ENCODE data around the gene MRPS10. TPM values are rescaled to one million over a fixed set of nuclear protein-coding genes. Genes with fewer than 3 reads are reported as not detected.
A peak's percentile ranks its signal among the peaks of the same experiment; 100 is the strongest.
"Not testable (repeated sequence)": the region's sequence is repeated elsewhere in the genome, so short reads cannot be mapped to it uniquely, and the experiment has no call there.

The MRPS10 gene
- total RNA-seq, 4 donors from 2014 or later = 14.3 to 24.5 (median 23.0) TPM

DNA sequence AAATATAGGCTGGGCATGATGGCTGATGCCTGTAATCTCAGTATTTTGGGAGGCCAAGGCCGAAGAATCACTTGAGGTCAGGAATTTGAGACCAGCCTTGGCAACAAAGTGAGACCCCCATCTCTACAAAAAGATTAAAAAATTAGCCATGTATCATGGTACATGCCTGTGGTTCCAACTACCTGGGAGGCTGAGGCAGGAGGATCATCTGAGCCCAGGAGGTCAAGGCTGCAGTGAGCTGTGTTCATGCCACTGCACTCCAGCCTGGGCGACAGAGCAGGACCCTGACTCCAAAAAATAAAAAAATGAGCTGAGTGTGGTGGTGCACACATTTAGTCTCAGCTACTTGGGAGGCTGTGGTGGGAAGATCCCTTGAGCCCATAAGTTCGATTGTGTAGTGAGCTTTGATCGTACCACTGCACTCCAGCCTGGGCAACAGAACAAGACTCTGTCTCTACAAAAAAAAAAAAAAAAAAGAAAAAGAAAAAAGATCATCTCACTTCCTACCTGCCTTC, 12.8 kb downstream of the MRPS10 start:
- no peaks in the 10 kb centered on the region for H3K9me3 ChIP-seq
- no peak for DNase-seq
- H3K4me3 ChIP-seq = no peak overlapping the region
- H3K36me3 ChIP-seq = peaks cover 0 to 37% (median 0%) of the 10 kb centered on the region in 3 donors
- H3K27ac ChIP-seq = peak overlapping the region in 2 of 4 donors; percentile 48 to 69
- peaks cover 0 to 20% (median 0%) of the 10 kb centered on the region in 4 donors for H3K4me1 ChIP-seq
- no peaks in the 10 kb centered on the region for H3K27me3 ChIP-seq
- TF ChIP-seq, protein P1, sequence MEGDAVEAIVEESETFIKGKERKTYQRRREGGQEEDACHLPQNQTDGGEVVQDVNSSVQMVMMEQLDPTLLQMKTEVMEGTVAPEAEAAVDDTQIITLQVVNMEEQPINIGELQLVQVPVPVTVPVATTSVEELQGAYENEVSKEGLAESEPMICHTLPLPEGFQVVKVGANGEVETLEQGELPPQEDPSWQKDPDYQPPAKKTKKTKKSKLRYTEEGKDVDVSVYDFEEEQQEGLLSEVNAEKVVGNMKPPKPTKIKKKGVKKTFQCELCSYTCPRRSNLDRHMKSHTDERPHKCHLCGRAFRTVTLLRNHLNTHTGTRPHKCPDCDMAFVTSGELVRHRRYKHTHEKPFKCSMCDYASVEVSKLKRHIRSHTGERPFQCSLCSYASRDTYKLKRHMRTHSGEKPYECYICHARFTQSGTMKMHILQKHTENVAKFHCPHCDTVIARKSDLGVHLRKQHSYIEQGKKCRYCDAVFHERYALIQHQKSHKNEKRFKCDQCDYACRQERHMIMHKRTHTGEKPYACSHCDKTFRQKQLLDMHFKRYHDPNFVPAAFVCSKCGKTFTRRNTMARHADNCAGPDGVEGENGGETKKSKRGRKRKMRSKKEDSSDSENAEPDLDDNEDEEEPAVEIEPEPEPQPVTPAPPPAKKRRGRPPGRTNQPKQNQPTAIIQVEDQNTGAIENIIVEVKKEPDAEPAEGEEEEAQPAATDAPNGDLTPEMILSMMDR (IDR thresholded peaks at IDR 0.05) = no peak
- TF ChIP-seq POLR2A (IDR thresholded peaks at IDR 0.05) = no peak

DNA sequence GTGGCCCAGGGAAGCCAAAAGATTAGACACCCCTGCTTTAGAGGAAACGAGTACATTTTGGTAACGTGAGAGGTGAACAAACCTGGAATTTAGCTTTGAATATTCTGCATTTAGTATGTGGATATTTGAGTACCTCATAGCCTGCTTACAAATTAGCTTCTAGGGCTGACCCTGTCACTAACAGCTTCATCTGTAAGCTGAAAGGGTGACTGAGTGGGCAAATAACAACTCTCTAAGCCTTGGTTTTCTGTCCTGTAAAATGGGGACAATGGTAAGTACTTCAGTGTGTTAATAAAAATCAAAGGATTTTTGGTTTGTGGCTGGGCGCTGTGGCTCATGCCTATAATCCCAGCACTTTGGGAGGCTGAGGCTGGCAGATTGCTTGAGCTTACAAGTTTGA, 14.5 kb downstream of the MRPS10 start:
- Histone ChIP-seq H3K36me3 (peaks cover 0 to 21% (median 0%) of the 10 kb centered on the region in 3 donors), H3K4me1 (peaks cover 0 to 20% (median 0%) of the 10 kb centered on the region in 4 donors), H3K9me3 (no peaks in the 10 kb centered on the region), H3K27ac (no peak overlapping the region), H3K4me3 (no peak overlapping the region), H3K27me3 (no peaks in the 10 kb centered on the region)
- DNase-seq = no peak
- TF ChIP-seq, protein P1 (IDR thresholded peaks at IDR 0.05) = no peak
- TF ChIP-seq POLR2A (IDR thresholded peaks at IDR 0.05) = no peak

DNA sequence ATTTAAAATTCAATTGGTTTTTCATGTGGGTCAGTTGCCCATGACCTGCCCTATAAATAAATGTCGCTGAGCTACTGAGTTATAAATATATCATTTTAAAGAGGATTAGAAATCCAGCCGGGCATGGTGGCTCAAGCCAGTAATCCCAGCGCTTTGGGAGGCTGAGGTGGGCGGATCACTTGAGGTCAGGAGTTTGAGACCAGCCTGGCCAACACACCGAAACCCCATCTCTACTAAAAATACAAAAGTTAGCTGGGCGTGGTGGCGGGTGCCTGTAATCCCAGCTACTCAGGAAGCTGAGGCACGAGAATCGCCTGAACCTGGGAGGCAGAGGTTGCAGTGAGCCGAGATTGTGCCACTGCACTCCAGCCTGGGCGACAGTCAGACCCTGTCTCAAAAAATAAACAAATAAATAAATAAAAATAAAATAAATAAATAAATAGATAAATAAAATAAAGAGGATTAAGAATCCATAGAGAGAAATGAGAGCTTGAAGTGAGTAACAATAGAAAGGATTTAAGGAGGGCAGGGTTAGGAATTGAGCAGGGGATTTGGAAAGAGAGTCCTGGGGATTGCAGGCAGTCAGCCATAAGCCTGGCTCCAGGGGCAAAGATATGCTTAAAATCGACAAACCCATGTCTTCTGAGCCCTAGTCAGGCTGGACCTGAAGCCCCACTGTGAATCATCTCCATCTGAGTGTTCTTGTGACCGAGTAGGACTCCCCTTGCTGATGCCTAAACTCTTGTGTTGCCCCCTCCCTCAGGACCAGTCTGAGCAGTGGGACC, 15.3 kb downstream of the MRPS10 start:
- not testable (repeated sequence) for H3K9me3 ChIP-seq, H3K27me3 ChIP-seq, H3K27ac ChIP-seq, H3K4me3 ChIP-seq, DNase-seq
- Histone ChIP-seq H3K4me1 (peaks cover 0 to 25% (median 0%) of the 10 kb centered on the region in 4 donors), H3K36me3 (peaks cover 0 to 12% (median 0%) of the 10 kb centered on the region in 3 donors)

DNA sequence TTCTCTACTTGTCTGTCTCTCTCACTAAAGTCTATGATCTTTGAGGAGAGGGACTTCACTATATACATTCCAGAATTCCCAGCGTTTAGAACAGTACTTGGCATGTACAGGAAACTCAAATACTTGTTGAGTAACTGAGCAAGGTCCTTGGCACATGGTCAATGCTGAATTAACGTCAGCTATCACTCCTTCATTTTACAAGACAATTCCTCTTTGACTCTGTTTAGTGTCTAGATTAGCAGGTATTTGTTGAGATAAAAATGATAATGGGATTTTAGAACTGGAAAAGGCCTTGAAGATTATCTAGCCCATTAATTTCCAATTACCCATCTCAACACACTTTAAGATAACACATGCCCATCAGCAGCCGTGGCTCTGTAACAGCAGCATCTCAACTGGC, 16.3 kb downstream of the MRPS10 start:
- Histone ChIP-seq H3K27me3 (no peaks in the 10 kb centered on the region), H3K4me3 (no peak overlapping the region), H3K36me3 (peaks cover 0 to 3% (median 0%) of the 10 kb centered on the region in 3 donors), H3K9me3 (no peaks in the 10 kb centered on the region), H3K4me1 (peaks cover 0 to 25% (median 0%) of the 10 kb centered on the region in 4 donors), H3K27ac (no peak overlapping the region)
- TF ChIP-seq, protein P1 (IDR thresholded peaks at IDR 0.05) = no peak
- TF ChIP-seq POLR2A (IDR thresholded peaks at IDR 0.05) = no peak
- DNase-seq = no peak

DNA sequence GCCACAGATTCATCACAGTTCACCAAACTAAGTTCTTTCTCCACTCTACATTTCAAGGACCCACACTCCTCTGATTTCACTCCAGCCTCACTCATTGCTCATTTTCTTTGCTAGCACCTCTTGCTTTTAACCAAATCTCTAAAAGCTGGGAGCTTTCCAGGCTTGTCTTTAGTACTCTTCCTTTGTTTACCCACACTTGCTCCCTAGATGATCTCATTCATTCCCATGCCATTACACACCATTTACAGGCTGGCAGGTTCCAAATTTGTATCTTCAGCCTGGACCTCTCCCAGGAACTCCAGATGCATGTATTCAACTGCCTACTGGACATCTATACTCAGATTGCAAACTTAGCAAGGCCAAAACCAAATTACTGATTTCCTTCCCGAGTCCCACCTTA, 17.6 kb downstream of the MRPS10 start:
- H3K4me3 ChIP-seq = no peak overlapping the region
- no peak overlapping the region for H3K27ac ChIP-seq
- peaks cover 0 to 21% (median 0%) of the 10 kb centered on the region in 4 donors for H3K4me1 ChIP-seq
- H3K27me3 ChIP-seq = no peaks in the 10 kb centered on the region
- TF ChIP-seq POLR2A (IDR thresholded peaks at IDR 0.05) = no peak
- TF ChIP-seq, protein P1 (IDR thresholded peaks at IDR 0.05) = no peak
- H3K9me3 ChIP-seq = no peaks in the 10 kb centered on the region
- H3K36me3 ChIP-seq = no peaks in the 10 kb centered on the region
- DNase-seq = no peak

Measured in Peyer's patch (tissue), 4 donors.